Body of pancreas (tissue), 4 donors: ENCODE data around the gene KRT72. TPM values are rescaled to one million over a fixed set of nuclear protein-coding genes. Genes with fewer than 3 reads are reported as not detected.

Experiments
- ATAC-seq: fragments of 150-250 bp; one replicate; pipeline ENCODE4 v1.9.1; 2016
- DNase-seq, 4 donors: peaks; one replicate each; pipeline ENCODE4 v3.0.0-alpha.2; 2019
- H3K27ac ChIP-seq, 4 donors: fragments of 200-600 bp; sonication (generic); 1 replicate in 3 of 4; 2 replicates in 1 of 4; pipeline versions ENCODE4 v1.5.1 to v1.6.1; 2016 to 2019; ENCODE audit warnings: mild to moderate bottlenecking in 1 of 4, mixed read lengths in 1 of 4, moderate library complexity in 1 of 4
- H3K27me3 ChIP-seq, 2 donors: fragments of 200-600 bp; sonication (generic); one replicate each; pipeline ENCODE4 v1.6.0; 2016; ENCODE audit warnings: mild to moderate bottlenecking in 1 of 2
- H3K36me3 ChIP-seq, 2 donors: fragments of 200-600 bp; sonication (generic); replicated peaks in 1 of 2; 2 replicates each; pipeline ENCODE4 v1.5.1; 2016; ENCODE audit warnings: low read depth in 2 of 2; ENCODE audit not compliant: insufficient read depth in 1 of 2
- H3K4me1 ChIP-seq: fragments of 200-600 bp; sonication (generic); one replicate; pipeline ENCODE4 v1.6.0; 2016
- H3K4me3 ChIP-seq, 2 donors: fragments of 200-600 bp; sonication (generic); 1 replicate in 1 of 2; 2 replicates in 1 of 2; pipeline ENCODE4 v1.5.1; 2016 to 2019
- H3K9me3 ChIP-seq, 3 donors: fragments of 200-600 bp; sonication (generic); 1 replicate in 2 of 3; 2 replicates in 1 of 3; pipeline ENCODE4 v1.5.1; 2016
- POLR2A ChIP-seq, 3 donors: fragments of 450-650 bp; IDR thresholded peaks; one replicate each; pipeline ENCODE4 v1.6.1; 2016; ENCODE audit warnings: antibody characterized with exemption in 3 of 3, mild to moderate bottlenecking in 2 of 3
- WGBS, 2 donors: methylation state at CpG; one replicate each; pipeline ENCODE4 v1.1.5; 2017; 5-methylcytosine and 5-hydroxymethylcytosine counted together
- intact Hi-C: fragments of 100-400 bp; cut with DNase I; formaldehyde crosslinking; loops from one replicate; pipeline ENCODE4 v1.15.1; 2023
- total RNA-seq, 2 donors: library from RNA; depleted of rRNA; stranded (reverse); fragments of >200 nt; gene quantifications; one replicate each; pipeline ENCODE4 v1.1.0, GENCODE V29; 2016
- TF ChIP-seq, protein P1 (sequence below), 7 experiments: fragments of 450-650 bp in 4 of 7; fragments of 200-600 bp in 3 of 7; sonication (generic) in 3 of 7; IDR thresholded peaks; one replicate each; pipeline ENCODE4 v1.5.1; 2016 to 2019; ENCODE audit warnings: antibody characterized with exemption in 7 of 7

Gene KRT72
- total RNA-seq, 2 donors from 2014 or later, result not detected

DNA sequence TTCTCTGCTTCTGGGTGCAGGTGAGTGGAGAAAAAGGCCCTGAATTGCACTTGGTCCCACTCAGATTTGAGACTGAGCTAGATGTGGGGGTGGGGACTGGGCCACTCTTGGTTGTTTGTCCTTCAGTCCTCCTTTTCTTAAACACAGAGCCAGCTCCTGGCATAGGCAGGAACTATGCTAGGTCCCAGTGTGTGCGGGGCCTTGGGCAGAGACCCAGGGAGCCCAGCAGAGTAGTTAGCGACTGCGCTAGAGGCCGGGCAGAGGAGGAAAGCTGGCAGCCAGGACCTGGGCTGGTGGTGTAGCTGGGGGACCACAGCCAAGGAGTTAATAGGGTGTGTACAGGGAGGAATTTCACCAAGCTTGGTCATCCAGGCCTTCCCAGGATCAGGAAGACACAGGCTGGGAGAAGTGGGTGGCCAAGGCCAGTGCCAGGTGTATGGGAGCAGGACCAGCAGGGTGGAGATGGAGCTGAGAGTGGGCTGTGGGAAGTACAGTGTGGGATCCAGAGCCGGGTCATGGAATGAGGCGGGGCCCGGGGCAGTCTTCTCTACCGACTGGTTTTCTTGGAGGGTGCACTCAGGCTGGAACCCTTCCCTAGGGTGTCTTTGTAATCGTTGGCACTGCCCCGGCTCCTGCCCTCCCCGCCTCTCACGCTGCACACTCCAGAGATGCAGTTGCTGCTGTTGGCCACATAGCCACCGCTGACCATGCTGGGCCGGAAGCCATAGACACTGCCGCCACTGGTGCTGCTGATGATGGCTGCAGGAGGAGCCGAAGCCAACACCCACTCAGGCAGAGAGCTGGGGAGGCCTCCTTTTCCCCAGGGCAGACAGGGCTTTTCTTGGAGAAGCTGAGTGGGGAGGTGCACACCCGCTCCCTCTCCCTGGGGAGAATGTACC lies 57.0 kb downstream of the KRT72 start:
- H3K27ac ChIP-seq, result no peak overlapping the region
- no peaks in the 10 kb centered on the region for H3K4me1 ChIP-seq
- no peaks in the 10 kb centered on the region for H3K27me3 ChIP-seq
- intact Hi-C loops, result no loop called here
- 85 to 88% methylated on average over 9 to 17 of the region's 17 CpGs for WGBS, 2 donors
- no peaks in the 10 kb centered on the region for H3K36me3 ChIP-seq
- H3K4me3 ChIP-seq, result no peak overlapping the region
- ATAC-seq, result no peak
- TF ChIP-seq POLR2A (IDR thresholded peaks at IDR 0.05), result no peak
- TF ChIP-seq, protein P1, sequence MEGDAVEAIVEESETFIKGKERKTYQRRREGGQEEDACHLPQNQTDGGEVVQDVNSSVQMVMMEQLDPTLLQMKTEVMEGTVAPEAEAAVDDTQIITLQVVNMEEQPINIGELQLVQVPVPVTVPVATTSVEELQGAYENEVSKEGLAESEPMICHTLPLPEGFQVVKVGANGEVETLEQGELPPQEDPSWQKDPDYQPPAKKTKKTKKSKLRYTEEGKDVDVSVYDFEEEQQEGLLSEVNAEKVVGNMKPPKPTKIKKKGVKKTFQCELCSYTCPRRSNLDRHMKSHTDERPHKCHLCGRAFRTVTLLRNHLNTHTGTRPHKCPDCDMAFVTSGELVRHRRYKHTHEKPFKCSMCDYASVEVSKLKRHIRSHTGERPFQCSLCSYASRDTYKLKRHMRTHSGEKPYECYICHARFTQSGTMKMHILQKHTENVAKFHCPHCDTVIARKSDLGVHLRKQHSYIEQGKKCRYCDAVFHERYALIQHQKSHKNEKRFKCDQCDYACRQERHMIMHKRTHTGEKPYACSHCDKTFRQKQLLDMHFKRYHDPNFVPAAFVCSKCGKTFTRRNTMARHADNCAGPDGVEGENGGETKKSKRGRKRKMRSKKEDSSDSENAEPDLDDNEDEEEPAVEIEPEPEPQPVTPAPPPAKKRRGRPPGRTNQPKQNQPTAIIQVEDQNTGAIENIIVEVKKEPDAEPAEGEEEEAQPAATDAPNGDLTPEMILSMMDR (IDR thresholded peaks at IDR 0.05), result no peak
- no peaks in the 10 kb centered on the region for H3K9me3 ChIP-seq
- no peak for DNase-seq

DNA sequence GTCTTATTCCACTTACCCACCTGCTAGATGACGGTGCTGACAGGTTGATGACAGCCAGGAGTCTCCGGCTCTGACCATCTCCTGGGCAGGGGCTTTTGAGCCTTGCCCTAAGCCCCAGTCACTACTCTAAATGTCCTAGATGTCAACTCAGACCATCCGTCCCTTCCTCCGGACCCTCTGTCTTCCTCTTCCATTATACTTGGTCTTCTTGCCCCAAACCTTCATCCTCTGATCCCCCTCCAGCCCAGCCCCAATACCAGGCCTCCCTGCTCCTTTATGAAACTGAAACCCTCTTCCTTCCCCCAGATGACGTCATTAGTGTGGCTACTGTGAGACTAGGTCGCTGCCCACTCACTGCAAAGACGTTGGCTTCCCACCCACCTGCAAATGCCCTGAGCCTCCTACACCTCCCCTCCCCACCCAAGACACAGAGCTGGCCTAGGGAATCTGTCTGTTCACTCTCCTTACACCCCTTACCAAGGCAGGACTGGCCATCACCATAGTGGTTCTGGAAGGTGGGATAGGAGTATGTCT lies 58.4 kb downstream of the KRT72 start:
- H3K4me3 ChIP-seq, result no peak overlapping the region
- no peak overlapping the region for H3K27ac ChIP-seq
- ATAC-seq (no peak), DNase-seq (no peak)
- H3K36me3 ChIP-seq, result no peaks in the 10 kb centered on the region
- 69 to 78% methylated on average over 7 of the region's 7 CpGs for WGBS, 2 donors
- H3K27me3 ChIP-seq, result no peaks in the 10 kb centered on the region
- intact Hi-C loops, result no loop called here
- no peaks in the 10 kb centered on the region for H3K4me1 ChIP-seq
- TF ChIP-seq, protein P1 (IDR thresholded peaks at IDR 0.05), result no peak
- no peak for TF ChIP-seq POLR2A (IDR thresholded peaks at IDR 0.05)
- no peaks in the 10 kb centered on the region for H3K9me3 ChIP-seq

DNA sequence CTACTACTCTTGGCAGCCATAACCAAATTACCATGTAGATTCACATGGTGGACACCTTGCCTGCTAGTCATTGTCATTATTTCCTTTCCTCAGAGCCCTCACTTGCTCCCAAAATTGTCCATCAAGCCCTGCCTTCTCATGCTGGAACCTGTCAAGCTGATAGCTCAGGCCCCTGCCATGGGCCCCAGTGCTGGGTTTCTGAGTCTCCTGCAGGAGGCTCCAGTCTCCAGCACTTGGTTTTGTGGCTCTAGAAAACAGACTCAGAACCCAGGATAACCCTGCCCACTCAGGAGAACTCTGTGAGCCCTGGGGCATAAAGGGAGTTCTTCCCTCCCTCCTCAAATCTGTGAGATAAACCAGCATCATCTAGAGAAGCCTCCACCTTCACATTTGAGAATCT lies 59.1 kb downstream of the KRT72 start:
- H3K27ac ChIP-seq, result no peak overlapping the region
- no peaks in the 10 kb centered on the region for H3K27me3 ChIP-seq
- no peaks in the 10 kb centered on the region for H3K9me3 ChIP-seq
- TF ChIP-seq, protein P1 (IDR thresholded peaks at IDR 0.05), result no peak
- no peak for TF ChIP-seq POLR2A (IDR thresholded peaks at IDR 0.05)
- DNase-seq, result no peak
- no peaks in the 10 kb centered on the region for H3K4me1 ChIP-seq
- H3K4me3 ChIP-seq, result no peak overlapping the region
- ATAC-seq, result no peak
- intact Hi-C loops, result no loop called here
- H3K36me3 ChIP-seq, result no peaks in the 10 kb centered on the region

DNA sequence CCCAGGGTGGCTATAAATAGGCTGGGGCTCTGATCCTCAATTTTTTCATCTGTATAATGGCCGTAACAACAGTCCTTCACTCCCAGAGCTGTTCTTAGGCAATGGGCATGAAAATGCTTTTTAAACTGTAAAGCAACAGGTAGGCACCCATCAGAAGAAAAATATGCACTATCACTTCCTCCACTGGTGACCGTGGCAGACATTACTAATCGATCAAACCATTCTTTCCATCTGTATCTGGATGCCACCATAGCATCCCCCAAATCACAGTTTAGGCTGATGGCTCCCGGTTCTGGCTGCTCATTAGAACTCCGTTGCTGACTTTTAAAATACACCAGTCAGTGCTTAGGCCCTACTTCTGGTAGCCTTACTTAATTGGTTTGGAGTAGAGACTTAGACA lies 59.6 kb downstream of the KRT72 start:
- Histone ChIP-seq H3K36me3 (no peaks in the 10 kb centered on the region), H3K4me3 (no peak overlapping the region), H3K9me3 (no peaks in the 10 kb centered on the region), H3K27ac (no peak overlapping the region), H3K4me1 (no peaks in the 10 kb centered on the region), H3K27me3 (no peaks in the 10 kb centered on the region)
- intact Hi-C loops, result no loop called here
- no peak for TF ChIP-seq POLR2A (IDR thresholded peaks at IDR 0.05)
- 89 to 91% methylated on average over 5 of the region's 5 CpGs for WGBS, 2 donors
- no peak for ATAC-seq
- DNase-seq, result no peak

DNA sequence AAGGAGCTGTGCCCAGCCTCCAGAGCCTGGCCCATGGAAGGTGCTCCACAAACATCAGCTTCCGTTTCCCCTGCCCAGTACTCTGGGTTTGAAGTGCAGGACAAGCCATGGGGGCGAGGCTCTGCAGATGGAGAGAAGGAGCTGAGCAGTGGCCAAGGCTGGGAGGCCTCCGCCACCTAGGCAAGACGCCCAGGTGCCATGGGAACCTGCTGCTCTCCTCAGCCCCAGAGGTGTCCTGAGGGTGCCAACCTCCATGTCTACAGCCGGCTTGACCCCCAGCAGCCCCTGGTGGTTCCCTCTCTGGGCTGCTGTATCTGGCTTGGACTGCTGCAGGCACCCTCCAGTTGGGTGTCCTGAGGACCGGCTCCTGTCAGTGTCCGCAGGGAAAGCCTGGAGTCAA lies 60.7 kb downstream of the KRT72 start:
- ATAC-seq (no peak), DNase-seq (no peak)
- Histone ChIP-seq H3K4me3 (no peak overlapping the region), H3K4me1 (no peaks in the 10 kb centered on the region), H3K36me3 (no peaks in the 10 kb centered on the region), H3K9me3 (no peaks in the 10 kb centered on the region), H3K27ac (no peak overlapping the region), H3K27me3 (no peaks in the 10 kb centered on the region)
- WGBS, 2 donors, result 88 to 100% methylated on average over 1 to 7 of the region's 7 CpGs
- TF ChIP-seq, protein P1 (IDR thresholded peaks at IDR 0.05), result no peak
- TF ChIP-seq POLR2A (IDR thresholded peaks at IDR 0.05), result no peak
- intact Hi-C loops, result no loop called here
